AG10803 (cell line): ENCODE results near the gene ZBTB8OS.

ENCODE experiments used
- DNase-seq: peaks from one replicate; pipeline ENCODE4 v3.0.0; 2010; ENCODE audit warnings: low read depth
- H3K4me3 ChIP-seq: 2 replicates; pipeline ENCODE4 v1.5.1; 2011; ENCODE audit warnings: mild to moderate bottlenecking, low read length, control low read depth
- TF ChIP-seq, protein P1 (sequence below): conservative IDR thresholded peaks from 2 replicates; pipeline ENCODE4 v1.5.1; 2011; ENCODE audit warnings: mild to moderate bottlenecking, low read length, control low read depth, inconsistent platforms

Gene ZBTB8OS

DNA sequence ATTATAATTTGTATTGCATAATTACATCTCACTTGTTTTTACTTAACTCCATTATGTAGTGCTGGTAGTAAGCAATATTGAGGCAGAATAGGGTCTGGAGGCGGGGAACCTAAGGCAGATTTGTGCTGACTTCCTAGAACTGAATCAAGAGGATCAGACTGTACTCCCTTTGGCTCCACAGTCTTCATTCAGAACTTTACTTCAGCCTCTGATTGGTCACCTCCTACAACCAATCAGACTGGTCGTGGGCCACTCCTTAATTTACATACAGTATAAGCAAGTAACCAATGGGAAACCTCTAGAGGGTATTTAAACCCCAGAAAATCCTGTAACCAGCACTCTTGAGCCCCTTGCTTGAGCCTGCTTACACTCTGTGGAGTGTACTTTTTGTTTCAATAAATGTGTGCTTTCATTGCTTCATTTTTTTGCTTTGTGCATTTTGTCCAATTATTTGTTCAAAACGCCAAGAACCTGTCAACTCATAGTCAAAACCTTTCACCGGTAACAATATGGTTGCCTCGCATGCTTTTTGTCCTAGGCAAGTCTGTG lies 31.6 kb downstream of the ZBTB8OS start:
- no peak overlapping the region for H3K4me3 ChIP-seq
- TF ChIP-seq, protein P1, sequence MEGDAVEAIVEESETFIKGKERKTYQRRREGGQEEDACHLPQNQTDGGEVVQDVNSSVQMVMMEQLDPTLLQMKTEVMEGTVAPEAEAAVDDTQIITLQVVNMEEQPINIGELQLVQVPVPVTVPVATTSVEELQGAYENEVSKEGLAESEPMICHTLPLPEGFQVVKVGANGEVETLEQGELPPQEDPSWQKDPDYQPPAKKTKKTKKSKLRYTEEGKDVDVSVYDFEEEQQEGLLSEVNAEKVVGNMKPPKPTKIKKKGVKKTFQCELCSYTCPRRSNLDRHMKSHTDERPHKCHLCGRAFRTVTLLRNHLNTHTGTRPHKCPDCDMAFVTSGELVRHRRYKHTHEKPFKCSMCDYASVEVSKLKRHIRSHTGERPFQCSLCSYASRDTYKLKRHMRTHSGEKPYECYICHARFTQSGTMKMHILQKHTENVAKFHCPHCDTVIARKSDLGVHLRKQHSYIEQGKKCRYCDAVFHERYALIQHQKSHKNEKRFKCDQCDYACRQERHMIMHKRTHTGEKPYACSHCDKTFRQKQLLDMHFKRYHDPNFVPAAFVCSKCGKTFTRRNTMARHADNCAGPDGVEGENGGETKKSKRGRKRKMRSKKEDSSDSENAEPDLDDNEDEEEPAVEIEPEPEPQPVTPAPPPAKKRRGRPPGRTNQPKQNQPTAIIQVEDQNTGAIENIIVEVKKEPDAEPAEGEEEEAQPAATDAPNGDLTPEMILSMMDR: no peak
- DNase-seq: no peak

DNA sequence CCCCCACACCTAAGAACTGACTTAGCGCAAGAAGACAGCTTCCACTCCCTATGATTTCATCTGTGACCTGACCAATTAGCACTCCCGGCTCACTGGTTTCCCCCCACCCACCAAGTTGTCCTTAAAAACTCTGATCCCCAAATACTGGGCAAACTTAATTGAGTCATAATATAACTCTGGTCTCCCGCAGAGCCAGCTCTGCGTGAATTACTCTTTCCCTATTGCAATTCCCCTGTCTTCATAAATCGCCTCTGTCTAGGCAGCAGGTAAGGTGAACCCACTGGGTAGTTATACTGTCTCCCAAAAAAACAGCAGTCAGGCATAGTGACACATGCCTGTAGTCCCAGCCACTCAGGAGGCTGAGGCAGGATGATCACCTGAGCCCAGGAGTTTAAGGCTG lies 36.9 kb downstream of the ZBTB8OS start:
- DNase-seq: no peak
- no peak overlapping the region for H3K4me3 ChIP-seq
- TF ChIP-seq, protein P1: no peak

DNA sequence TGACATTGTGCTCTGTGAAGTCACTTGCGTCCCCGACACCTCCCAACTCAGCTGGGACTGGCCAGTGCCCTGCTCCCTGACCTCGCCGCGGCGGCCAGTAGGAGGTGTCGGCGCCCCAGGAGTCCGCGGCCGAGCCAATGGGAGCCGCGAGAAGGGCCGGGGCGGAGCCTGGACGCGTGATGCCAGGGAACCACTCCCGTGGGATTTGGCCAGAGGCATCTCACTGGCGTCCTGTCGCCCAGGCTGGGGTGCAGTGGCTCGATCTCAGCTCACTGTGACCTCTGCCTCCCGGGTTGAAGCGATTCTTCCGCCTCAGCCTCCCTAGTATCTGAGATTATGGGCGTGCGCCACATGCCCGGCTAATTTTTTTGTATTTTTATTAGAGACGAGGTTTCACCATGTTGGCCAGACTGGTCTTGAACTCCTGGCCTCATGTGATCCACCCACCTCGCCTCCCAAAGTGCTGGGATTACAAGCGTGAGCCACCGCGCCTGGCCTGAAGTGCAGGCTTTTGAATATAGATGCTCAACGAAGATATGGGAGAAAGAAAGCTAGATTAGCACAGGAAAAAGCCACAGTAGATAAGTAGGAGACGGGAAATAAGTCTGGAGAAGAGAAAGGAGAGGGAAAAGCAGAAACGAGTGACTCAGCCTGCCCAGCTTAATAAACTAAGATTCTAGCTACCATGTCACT lies 38.0 kb downstream of the ZBTB8OS start:
- peak overlapping the region; percentile 74 for H3K4me3 ChIP-seq
- DNase-seq: peak; percentile 77
- TF ChIP-seq, protein P1: peak; percentile 36

DNA sequence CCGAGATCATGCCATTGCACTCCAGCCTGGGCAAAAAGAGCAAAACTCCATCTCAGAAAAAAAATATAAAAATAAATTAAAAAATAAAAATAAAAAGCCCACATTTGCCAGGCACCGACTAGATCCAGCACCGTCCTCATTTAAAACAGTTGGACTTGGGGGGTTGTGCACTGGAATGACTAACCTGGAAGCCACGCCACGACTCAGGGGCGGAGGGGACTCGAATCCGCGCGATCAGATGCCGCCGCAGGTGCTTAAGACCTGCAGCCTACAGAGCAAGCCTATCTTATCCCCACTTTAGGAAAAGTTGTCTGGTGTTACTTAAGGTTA lies 38.5 kb downstream of the ZBTB8OS start:
- TF ChIP-seq, protein P1: no peak

DNA sequence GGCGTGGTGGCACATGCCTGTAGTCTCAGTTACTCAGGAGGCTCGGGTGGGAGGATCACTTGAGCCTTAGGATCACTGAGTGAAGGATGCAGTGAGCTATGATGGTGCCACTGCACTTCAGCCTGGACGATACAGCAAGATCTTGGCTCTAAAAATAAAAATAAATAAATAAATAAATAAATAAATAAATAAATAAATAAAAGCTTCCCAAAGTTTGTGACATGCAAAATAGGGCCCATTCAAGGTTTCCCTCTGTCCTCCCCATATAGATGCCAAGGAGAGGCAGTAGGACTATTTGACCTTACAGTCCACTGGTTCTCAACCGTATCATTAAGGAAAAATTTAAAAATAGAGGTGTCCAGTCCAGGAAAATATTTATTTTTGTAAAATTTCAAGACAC lies 41.2 kb downstream of the ZBTB8OS start:
- TF ChIP-seq, protein P1: no peak
- H3K4me3 ChIP-seq: no peak overlapping the region
- no peak for DNase-seq

More for the DNA sequence above, 38.5 kb downstream of the ZBTB8OS start:
- DNase-seq: no peak
- H3K4me3 ChIP-seq: peak overlapping the region; percentile 74

DNA sequence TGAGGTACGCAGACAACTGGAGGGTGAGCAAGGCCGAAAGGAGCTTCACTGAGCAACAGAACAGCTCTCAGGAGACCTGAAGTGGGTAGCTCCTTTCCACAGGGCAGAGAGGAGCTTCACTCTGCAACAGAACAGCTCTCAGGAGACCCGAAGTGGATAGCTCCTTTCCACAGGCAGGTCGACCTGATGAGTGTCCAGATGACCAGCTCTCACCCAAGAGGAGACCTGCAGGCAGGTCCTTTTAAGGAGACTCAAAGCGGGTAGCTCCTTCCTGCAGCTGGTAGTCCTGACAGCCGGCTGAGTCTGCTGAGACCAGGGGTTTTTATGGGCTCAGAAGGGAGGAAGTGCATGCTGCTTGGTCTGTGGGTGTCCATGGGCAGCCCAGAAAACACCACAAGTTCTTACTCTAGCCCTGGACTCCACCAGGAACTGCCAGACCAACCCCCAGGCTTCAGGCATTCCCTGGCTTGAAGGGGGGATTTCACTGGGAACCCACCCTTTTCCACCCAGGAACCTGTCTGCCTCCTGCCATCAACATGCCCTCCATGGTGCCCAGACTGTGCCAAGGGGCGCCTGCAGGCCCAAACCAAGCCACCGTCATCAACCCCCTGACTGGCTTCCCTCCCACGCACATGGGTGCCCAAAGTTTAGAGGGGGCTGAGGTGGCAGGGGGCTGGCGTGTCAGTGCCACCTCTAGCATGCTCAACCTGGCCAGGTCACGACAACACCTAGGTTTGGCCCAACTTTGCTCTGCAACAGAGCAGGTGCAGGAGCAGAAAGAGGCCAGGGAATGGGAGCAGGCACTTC lies 43.6 kb downstream of the ZBTB8OS start:
- no peak overlapping the region for H3K4me3 ChIP-seq

More for the DNA sequence above, 43.6 kb downstream of the ZBTB8OS start:
- TF ChIP-seq, protein P1: no peak
- DNase-seq: no peak
